ENCODE measurements around the gene KAZN.

DNA sequence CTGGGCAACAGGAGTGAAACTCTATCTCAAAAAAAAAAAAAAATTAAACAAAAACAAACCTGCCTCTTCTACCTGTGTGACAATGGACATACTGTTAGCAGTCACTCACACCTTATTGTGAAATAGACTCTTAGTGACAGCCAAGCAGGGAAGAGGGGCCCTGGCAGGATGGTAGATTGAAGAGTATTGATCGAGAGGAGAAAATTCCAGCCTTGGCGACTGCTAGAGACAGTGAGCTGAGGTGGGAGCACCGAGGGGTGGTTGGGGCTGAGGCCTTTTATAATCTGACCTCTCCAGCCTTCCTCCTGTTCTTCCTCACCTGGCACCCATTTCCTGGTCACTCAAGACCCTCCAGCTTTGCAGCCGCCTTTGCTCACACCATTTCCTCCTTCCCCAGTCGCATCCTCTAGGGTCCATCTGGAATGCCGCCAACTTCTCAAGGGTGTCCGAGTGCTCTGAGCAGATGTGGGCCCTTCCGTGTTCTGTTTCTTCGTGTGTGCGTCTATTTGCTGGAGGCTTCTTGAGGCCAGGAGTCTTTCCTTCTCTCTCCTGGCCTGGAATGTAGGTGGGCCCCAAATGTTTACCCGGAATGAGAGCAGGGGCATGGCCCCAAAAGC lies 358.2 kb downstream of the KAZN start:
- no peak for TF ChIP-seq TAF1 (IDR thresholded peaks at IDR 0.05; ENCODE audit: low read depth, low read length)
- no peak for TF ChIP-seq POLR2A (IDR thresholded peaks at IDR 0.05; ENCODE audit: control extremely low read depth in 1 of 2, low read depth in 2 of 2, low read length in 2 of 2)
- TF ChIP-seq USF2 (IDR thresholded peaks at IDR 0.05; ENCODE audit: low read length): no peak
- TF ChIP-seq POLR2AphosphoS5 (IDR thresholded peaks at IDR 0.05; ENCODE audit: low read depth, low read length): no peak
- no peak for TF ChIP-seq CTCF (IDR thresholded peaks at IDR 0.05; ENCODE audit: control extremely low read depth in 1 of 3, insufficient read depth in 1 of 3, low read depth in 1 of 3, low read length in 3 of 3)
- no peak for TF ChIP-seq EZH2 (IDR thresholded peaks at IDR 0.05; ENCODE audit: low read depth, low read length, severe bottlenecking)
- TF ChIP-seq, protein P1, sequence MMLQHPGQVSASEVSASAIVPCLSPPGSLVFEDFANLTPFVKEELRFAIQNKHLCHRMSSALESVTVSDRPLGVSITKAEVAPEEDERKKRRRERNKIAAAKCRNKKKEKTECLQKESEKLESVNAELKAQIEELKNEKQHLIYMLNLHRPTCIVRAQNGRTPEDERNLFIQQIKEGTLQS (IDR thresholded peaks at IDR 0.05; ENCODE audit: insufficient read depth, low read depth, low read length): no peak
- no peak for TF ChIP-seq GTF2F1 (IDR thresholded peaks at IDR 0.05; ENCODE audit: borderline replicate concordance, low read depth, low read length)
- no peak for TF ChIP-seq RAD21 (IDR thresholded peaks at IDR 0.05 in 1 of 2, conservative IDR thresholded peaks at IDR 0.05 in 1 of 2; ENCODE audit: low read depth in 2 of 2, low read length in 2 of 2)
- no peak for TF ChIP-seq SP1 (IDR thresholded peaks at IDR 0.05; ENCODE audit: low read depth, low read length)
- no peak for TF ChIP-seq SAP30 (IDR thresholded peaks at IDR 0.05; ENCODE audit: insufficient read depth, insufficient replicate concordance, low read length)
